IPS-NIHi7 (cell line): ENCODE data around the gene CHST11.

Experiments used
- DNase-seq: peaks from one replicate; pipeline ENCODE4 v3.0.0; 2012; ENCODE audit warnings: mixed read lengths; ENCODE audit errors: extremely low spot score

CHST11 gene

GRCh38 chr12:104480826-104481440, 24.2 kb downstream of the CHST11 start:
- no peak for DNase-seq

- DNase-seq, result no peak
Observed at GRCh38 chr12:104482113-104482512, 25.4 kb downstream of the CHST11 start.

- no peak for DNase-seq
Observed at GRCh38 chr12:104482748-104483147, 26.0 kb downstream of the CHST11 start.

GRCh38 chr12:104484079-104484478, 27.3 kb downstream of the CHST11 start:
- DNase-seq, result no peak

- no peak for DNase-seq
Observed at GRCh38 chr12:104485651-104486362, 29.1 kb downstream of the CHST11 start.

- no peak for DNase-seq
Observed at GRCh38 chr12:104486363-104486750, 29.6 kb downstream of the CHST11 start.

GRCh38 chr12:104486943-104487819, 30.4 kb downstream of the CHST11 start:
- DNase-seq, result no peak

GRCh38 chr12:104488374-104488773, 31.6 kb downstream of the CHST11 start:
- DNase-seq, result no peak

- no peak for DNase-seq
Observed at GRCh38 chr12:104490186-104490585, 33.4 kb downstream of the CHST11 start.

- no peak for DNase-seq
Observed at GRCh38 chr12:104490850-104491249, 34.1 kb downstream of the CHST11 start.

GRCh38 chr12:104493496-104493895, 36.7 kb downstream of the CHST11 start:
- DNase-seq, result no peak

GRCh38 chr12:104494137-104494792, 37.5 kb downstream of the CHST11 start:
- DNase-seq, result no peak

GRCh38 chr12:104494793-104495158, 38.0 kb downstream of the CHST11 start:
- no peak for DNase-seq

- DNase-seq, result no peak
Observed at GRCh38 chr12:104495786-104496185, 39.0 kb downstream of the CHST11 start.

- DNase-seq, result no peak
Observed at GRCh38 chr12:104496336-104496735, 39.6 kb downstream of the CHST11 start.

- DNase-seq, result no peak
Observed at GRCh38 chr12:104498211-104498801, 41.6 kb downstream of the CHST11 start.

GRCh38 chr12:104499668-104500332, 43.1 kb downstream of the CHST11 start:
- no peak for DNase-seq

GRCh38 chr12:104501115-104501514, 44.4 kb downstream of the CHST11 start:
- DNase-seq, result no peak

- DNase-seq, result no peak
Observed at GRCh38 chr12:104501660-104502059, 44.9 kb downstream of the CHST11 start.

GRCh38 chr12:104502217-104502616, 45.5 kb downstream of the CHST11 start:
- DNase-seq, result no peak

GRCh38 chr12:104502638-104503037, 45.9 kb downstream of the CHST11 start:
- DNase-seq, result no peak
